ENCODE measurements around the gene EMD.

DNA sequence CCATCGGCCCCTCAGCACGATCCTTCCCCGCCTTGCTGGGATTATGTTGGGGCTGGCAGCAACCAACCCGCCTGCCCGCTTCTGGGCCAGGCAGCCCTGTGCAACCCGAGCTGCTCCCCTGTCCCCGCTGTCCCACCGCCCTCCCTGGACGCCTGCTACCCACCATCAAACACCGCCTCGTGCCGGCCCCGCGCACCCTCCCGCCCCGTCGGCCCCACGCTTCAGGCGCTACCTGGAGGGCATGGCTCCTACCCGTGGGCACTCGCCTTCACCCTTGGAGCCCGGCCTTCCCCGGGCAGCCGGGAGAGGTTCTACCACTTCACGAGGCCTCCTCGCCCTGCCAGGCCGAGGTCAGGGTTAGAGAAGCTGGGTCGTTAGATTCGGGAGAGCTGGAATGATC, 46.5 kb upstream of the EMD start:
- no peak for TF ChIP-seq EZH2 (IDR thresholded peaks at IDR 0.05; ENCODE audit: low read length)
- TF ChIP-seq, protein P1, sequence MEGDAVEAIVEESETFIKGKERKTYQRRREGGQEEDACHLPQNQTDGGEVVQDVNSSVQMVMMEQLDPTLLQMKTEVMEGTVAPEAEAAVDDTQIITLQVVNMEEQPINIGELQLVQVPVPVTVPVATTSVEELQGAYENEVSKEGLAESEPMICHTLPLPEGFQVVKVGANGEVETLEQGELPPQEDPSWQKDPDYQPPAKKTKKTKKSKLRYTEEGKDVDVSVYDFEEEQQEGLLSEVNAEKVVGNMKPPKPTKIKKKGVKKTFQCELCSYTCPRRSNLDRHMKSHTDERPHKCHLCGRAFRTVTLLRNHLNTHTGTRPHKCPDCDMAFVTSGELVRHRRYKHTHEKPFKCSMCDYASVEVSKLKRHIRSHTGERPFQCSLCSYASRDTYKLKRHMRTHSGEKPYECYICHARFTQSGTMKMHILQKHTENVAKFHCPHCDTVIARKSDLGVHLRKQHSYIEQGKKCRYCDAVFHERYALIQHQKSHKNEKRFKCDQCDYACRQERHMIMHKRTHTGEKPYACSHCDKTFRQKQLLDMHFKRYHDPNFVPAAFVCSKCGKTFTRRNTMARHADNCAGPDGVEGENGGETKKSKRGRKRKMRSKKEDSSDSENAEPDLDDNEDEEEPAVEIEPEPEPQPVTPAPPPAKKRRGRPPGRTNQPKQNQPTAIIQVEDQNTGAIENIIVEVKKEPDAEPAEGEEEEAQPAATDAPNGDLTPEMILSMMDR (optimal IDR thresholded peaks at IDR 0.05 in 1 of 3, IDR thresholded peaks at IDR 0.05 in 1 of 3, conservative IDR thresholded peaks at IDR 0.05 in 1 of 3; ENCODE audit: extremely low read depth in 1 of 3, insufficient read depth in 2 of 3, low read length in 3 of 3), result no peak

Data from keratinocyte (primary cell).